Renal pelvis (tissue), 4 donors: ENCODE measurements around the gene KSR1. TPM values are rescaled to one million over a fixed set of nuclear protein-coding genes. Genes with fewer than 3 reads are reported as not detected.
A peak's percentile ranks its signal among the peaks of the same experiment; 100 is the strongest.

Source experiments
- DNase-seq: peaks from one replicate; pipeline ENCODE4 v3.0.0-alpha.2; 2013
- polyA plus RNA-seq, 3 donors: library from polyadenylated mRNA; unstranded; fragments of 120-200 nt; gene quantifications; one replicate each; pipeline ENCODE4 v1.2.1, GENCODE V29; 2013; ENCODE audit not compliant: insufficient read length in 3 of 3

The KSR1 gene
- polyA plus RNA-seq, 3 donors: 44.8 to 79.0 (median 77.5) TPM

DNA sequence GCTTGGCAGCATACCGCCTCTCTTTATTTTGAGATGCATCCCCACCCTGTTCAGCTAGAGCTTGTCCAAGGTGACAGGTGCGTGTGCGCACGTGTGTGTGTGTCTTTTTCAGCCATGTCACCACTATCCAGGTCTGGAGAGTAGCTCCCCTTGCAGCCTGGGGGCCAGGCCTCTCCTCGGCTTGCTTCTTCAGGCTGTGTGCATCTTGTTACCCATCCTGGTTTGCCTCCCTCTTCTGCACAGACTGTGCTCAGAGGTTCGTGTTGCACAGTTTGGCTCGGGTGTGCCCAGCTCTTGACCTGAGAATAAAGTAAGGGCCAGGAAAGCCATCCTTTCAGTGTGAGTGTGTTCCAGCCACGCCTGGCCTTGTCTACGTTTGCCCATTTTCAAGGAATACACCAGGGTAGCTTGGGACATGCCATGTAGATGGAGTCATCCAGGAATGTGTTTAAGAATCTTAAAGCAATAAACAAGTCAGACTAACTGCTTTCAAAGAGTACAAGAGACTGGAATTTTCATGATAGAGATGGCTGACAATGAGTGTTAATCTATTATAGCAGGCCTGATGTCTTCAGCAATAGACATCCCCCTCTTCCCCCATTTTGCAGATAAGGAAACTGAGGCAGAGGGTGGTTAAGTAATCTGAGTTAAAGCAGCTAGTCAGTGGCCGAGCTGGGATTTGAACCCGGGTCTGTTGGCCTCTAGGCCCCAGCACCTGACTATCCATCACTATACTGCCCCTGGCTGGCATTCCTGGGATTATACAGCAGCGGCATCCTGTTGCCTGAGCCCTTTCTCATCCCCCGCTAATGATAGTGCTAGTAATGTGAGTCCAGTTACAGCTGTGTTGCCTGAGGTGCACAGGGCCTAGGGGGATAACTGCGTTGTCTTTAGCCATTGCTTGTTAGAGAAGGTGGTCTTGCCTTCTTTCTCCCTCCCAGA is 77.9 kb downstream of the KSR1 start:
- no peak for DNase-seq

DNA sequence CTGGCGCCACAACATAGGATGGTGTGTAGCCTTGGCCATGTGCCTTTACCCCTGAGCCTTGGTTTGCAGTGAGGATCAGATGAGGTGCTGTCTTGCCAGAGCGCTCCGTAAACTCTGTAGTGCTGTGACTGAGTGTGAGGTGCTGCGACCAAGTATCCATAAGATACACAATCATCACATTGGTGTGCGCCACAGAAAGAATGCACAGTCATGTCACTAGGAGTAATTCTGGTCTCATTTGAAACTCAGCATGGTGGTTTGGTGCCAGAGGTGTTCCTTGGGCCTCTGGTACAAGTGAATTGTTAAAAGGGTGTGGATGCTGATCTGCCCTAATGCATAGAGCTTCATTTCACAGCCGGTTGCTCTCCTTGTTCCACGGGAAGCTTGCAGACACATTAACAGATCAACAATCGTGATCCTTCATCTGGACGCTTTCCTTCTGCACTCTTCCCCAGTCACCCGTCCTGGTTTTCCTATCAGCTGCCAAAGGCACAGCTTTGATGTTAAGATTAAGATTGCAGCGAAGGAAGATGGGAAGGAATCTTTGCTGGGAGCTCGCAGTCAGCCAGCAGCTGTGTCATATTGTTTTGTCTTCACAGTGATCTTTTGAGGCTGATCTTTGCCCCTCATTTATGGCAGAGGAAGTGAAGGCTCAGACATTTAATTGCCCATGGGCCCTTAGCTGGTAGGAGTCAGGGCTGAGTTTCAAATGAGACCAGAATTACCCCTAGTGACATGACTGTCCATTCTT is 79.1 kb downstream of the KSR1 start:
- DNase-seq: peak; percentile 42

DNA sequence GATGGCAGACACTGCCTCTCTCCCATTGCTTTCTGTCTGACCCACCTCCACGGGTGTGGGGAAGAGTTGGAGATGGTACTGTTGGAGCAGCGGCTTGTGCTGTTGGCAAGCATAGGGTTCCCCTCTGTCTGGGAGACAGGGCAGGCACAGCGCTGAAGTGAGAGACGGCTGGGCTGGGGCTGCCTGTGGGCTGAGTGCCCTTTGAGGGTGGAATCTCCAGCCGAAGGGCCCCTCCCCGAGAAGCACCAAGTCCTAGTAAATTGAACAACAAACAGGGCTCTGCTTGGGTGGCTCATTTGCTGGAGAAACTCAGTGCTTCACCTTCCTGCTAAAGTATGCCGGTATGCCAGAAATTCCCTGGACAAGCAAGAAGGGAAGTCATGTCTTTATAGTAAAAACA is 79.7 kb downstream of the KSR1 start:
- no peak for DNase-seq

DNA sequence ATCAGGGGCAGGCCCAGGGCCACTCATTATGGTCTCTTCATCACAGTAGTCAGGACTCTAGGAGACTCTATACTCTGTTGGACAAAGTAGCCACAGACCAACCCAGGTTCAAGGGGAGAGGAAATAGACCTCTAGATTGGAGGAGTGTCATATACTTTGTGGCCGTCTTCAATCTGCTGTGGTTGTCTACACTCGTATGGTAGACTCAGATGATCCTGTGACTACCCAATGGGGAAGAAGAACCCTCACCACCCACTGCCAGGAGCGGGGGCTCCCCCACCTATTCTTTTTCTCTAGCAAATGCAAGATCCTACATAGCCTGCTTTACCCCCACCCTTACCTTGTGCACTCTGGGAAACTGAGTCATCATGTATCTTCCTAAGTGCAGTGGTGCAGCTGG is 80.5 kb downstream of the KSR1 start:
- no peak for DNase-seq

DNA sequence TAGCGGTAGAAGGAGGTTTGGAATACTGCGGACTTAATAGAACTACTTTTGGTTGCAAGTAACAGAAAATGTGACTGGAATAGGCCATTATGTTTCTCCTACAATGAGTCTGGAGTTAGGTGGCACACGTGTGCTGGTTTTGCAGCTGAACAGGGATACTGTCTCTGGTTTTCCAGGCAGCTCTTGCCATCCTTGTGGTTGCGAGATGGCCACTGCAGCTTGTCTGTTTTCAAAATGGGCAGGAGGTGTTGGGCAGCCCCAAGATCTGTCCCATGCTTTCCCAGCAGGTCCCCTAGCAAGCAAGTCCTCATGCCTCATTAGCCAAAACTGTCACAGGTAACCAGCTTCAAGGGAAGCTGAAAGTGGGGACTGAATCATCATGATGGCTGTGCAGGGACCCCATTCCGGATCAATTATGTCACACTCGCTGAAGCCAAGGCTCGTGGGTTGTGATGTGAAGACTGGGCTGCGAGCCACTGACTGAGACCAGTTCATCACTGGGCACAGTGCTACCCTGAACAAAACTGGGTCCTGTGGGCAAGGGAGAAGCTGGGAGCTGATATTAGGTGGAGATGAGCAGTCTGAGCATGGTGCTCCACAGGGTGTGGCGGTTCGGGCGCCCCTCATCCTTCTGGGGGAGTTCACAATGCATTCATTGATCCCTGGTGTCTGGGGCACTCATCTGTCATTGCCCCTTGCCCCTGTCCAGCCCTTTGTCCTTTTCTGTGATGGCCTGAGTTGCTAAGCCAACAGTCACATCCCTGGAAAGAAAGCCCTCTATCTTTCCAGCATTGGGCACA is 82.1 kb downstream of the KSR1 start:
- DNase-seq: no peak

- no peak for DNase-seq
Measured at GRCh38 chr17:27539152-27539551, 82.9 kb downstream of the KSR1 start.

DNA sequence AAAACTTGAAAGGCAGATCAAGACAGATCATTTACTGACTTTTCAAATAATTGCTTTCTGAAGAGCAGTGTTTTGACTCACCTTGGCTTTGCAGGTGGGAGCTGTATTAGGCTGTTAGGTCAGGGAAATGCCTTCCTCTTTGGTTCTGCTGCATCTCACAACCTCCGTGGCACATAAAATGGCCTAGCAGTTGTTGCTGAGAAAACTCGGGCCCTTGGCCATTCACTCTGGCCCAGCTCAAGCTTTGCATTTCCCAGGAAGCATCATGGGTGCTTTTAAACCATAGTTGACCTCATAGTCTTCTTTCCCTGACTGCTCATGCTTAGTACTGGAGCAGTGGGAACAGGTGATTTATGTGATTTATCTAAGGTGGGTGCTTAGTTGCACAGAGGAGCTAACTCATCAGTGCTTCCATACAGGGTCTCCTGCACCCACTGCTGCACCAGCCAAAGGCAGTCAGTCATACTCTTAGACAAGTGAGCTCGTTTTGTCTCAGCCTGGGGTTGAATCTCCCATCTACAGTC is 83.6 kb downstream of the KSR1 start:
- DNase-seq: no peak

- no peak for DNase-seq
Measured at GRCh38 chr17:27540318-27541101, 84.3 kb downstream of the KSR1 start.

- DNase-seq: no peak
Measured at GRCh38 chr17:27541301-27542023, 85.2 kb downstream of the KSR1 start.

GRCh38 chr17:27542841-27543463 is 86.7 kb downstream of the KSR1 start:
- no peak for DNase-seq

GRCh38 chr17:27543464-27543856 is 87.2 kb downstream of the KSR1 start:
- DNase-seq: no peak

DNA sequence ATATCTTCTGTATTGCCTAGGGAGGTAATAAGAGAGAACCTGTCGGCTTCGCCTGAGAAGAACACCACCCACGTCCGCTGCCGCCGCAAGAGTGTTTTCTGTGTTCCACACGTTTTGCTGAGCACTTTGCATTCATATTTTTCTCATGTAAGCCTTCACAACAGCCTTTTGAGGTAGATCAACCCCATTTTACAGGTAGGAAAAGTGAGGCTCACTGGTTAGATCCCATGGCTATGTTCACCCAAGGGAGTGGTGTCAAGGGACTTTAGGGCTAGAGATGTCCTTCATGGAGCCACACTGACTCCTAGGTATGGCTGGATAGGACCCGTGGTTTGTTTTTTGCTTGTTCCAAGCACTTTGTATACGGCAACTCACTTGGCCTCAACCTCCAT is 87.7 kb downstream of the KSR1 start:
- no peak for DNase-seq

DNA sequence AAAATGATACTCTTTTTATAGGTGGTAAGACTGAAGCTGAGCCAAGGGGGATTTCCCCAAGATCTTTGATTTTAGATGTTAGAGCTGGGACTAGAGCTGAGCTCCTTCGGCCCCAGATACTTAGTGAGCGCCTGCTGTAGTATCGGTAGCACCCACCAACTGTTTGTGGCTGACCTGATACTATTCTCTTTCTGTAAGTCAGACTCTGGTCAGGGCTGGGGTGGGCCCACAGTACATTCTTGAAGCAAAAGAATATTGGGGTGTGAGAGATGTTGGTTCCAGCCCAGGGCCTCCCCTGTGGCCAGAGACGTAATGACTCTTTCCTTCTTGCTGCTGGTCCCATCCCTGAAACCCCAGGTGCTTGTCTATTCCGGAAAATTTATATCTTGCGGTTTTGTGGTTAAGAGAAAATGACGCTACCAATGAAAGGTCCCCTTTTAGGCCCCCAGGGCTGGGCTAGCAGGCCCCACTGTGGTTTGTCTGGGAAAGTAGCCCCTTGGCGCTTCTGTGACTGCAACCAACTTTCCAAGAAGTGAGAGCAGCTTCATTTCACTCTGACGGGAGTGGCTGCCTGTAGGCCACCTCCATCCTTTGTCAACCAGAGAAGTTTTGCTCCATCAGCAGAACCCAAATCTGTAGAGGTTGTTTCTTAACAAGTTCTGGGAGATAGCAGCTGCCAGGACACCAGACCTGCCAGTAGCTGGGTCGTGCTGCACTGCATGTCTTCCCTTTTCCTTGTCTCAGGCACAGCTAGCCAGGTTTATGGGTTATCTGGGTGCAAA is 88.3 kb downstream of the KSR1 start:
- no peak for DNase-seq

DNA sequence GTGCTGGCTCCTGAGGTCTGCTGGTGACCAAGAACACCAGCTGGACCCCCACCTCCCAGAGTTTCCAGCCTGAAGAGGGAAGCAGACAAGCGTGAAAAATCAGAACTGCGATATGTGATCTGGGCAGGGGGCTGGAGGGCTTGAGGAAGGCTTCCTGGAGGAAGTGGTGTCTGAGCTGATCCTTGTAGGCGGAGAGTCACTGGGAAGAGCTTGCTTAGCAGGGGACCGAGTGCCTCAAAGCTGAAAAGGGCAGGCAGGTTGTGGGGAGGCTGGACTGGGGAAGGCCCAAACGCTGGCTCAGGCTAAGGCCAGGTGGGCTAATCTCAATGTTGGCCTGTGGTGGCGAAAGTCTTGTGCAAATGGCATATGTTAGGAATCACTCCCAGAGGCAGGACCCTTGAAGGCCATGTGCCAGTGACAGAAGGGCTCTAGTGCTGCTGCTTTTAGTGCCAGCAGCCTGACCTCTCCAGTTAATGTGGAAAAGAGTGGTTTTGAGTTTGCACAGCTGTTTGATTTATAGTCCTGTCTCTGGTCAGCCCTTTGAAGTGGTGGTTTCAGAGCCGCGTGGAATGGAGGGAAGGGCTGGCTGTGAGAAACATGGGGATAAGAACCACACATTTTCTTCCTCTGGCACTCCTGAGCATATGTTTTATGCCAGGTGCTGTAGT is 89.4 kb downstream of the KSR1 start:
- peak; percentile 64 for DNase-seq

- no peak for DNase-seq
Measured at GRCh38 chr17:27546624-27547300, 90.5 kb downstream of the KSR1 start.

- no peak for DNase-seq
Measured at GRCh38 chr17:27547301-27547683, 91.0 kb downstream of the KSR1 start.

DNA sequence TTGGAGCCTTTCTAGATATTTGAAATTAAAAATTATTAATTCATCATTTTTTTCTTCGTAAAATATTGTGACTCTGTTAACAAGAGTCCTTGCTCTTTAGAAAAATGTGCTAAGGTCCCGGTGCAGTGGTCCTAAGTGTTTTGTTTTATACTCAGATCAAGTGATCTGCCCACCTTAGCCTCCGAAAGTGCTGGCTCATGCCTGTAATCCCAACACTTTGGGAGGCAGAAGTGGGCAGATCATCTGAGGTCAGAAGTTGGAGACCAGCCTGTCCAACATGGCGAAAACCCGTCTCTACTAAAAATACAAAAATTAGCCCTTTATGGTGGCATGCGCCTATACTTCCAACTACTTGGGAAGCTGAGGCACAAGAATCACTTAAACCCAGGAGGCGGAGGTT is 92.1 kb downstream of the KSR1 start:
- DNase-seq: no peak
